ENCODE results near the gene DAZAP1.

Gene DAZAP1

DNA sequence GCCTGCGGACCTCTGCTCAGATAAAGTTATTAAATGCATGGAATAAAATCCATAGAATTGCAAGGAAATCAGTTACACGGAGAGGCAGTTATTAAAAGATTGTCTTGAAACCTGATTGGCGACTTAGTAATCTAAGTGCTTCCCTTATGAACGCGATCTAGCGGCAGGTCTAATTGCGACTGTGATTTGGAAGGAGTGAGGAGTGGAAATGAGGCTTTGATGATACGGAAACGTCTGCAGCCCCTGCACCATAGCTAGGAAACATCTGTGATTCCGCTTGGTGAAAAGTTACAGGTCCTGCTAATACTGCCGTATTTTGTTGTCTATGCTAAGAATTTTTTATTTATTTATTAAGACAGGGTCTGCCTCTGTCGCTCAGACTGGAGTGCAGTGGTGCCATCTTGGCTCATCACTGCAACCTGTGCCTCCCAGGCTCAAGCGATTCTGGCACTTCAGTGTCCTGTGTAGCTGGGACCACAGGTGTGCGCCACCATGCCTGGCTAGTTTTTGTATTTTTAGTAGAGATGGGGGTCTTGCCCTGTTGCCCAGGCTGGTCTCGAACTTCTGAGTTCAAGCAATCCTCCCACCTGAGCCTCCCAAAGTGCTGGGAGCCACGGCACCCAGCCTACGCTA, 22.8 kb upstream of the DAZAP1 start:
- Mint-ChIP-seq H3K36me3 (ENCODE audit: low read depth) (peaks cover 16% of the 10 kb centered on the region), H3K4me3 (peak overlapping the region; percentile 87), H3K9me3 (no peaks in the 10 kb centered on the region), H3K27me3 (peaks cover 5% of the 10 kb centered on the region), H3K27ac (peak overlapping the region; percentile 69), H3K4me1 (peaks cover 21% of the 10 kb centered on the region)
- no peak for DNase-seq
- no peak for ATAC-seq

DNA sequence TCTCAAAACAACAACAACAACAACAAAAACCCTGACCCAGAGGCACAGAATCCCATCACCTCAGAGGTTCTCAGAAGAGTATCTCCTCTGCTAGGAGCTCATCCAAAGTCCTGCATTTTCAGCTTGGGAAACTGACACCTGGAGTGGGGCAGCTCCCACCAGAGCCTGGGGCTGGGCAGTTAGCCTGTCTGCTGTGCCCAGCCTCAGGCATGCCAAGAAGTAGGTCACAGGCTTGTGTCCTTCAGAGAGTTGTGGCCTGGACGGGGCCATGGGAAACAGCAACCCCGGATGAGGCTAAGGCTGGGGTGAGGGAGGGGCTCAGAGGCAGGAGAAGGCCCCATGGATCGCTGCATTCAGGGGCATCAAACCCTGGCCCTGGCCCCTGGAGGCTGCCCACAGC, 21.6 kb upstream of the DAZAP1 start:
- H3K27ac Mint-ChIP-seq = no peak overlapping the region
- ATAC-seq (no peak), DNase-seq (no peak)
- peaks cover 21% of the 10 kb centered on the region for H3K4me1 Mint-ChIP-seq
- peak overlapping the region; percentile 87 for H3K4me3 Mint-ChIP-seq
- H3K9me3 Mint-ChIP-seq = no peaks in the 10 kb centered on the region
- peaks cover 5% of the 10 kb centered on the region for H3K27me3 Mint-ChIP-seq
- H3K36me3 Mint-ChIP-seq (ENCODE audit: low read depth) = peaks cover 17% of the 10 kb centered on the region

DNA sequence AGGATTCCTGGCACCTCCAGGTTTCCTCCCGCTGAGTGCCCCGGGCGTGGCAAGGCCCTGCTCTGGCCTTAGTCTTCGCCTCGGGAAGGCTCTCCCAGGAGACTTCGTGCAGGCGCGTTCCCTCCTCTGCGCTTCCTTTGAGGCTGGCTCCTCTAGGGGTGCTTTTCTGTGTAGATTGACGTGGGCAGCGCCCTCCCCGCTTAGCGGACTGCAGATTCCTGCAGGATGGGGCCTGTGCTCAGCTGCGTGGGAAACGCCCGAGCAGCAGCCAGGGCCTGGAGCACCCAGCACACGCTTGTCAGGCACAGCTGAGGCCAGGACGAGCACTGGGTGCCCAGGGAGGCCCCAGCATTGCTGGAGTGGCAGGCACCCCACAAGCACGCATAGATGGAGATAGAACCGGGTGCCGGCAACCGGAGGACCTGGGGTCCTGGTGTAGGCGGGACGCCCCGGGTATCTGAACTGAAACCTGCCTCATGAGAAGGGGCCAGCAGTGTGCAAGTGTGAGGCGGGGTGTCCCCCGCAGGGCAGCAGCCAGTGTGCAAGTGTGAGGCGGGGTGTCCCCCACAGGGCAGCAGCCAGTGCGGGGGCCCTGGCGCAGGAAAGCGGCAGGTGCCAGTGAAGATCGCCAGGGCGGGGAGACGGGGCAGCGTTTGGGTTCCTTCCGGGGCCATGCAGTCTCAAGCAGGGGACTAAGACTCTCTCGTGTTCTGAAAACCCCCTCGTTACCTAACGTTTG, 20.3 kb upstream of the DAZAP1 start:
- H3K9me3 Mint-ChIP-seq = no peaks in the 10 kb centered on the region
- no peak overlapping the region for H3K27ac Mint-ChIP-seq
- peaks cover 22% of the 10 kb centered on the region for H3K36me3 Mint-ChIP-seq (ENCODE audit: low read depth)
- H3K4me1 Mint-ChIP-seq = peaks cover 21% of the 10 kb centered on the region
- ATAC-seq (no peak), DNase-seq (no peak)
- H3K4me3 Mint-ChIP-seq = no peak overlapping the region
- H3K27me3 Mint-ChIP-seq = peaks cover 5% of the 10 kb centered on the region

DNA sequence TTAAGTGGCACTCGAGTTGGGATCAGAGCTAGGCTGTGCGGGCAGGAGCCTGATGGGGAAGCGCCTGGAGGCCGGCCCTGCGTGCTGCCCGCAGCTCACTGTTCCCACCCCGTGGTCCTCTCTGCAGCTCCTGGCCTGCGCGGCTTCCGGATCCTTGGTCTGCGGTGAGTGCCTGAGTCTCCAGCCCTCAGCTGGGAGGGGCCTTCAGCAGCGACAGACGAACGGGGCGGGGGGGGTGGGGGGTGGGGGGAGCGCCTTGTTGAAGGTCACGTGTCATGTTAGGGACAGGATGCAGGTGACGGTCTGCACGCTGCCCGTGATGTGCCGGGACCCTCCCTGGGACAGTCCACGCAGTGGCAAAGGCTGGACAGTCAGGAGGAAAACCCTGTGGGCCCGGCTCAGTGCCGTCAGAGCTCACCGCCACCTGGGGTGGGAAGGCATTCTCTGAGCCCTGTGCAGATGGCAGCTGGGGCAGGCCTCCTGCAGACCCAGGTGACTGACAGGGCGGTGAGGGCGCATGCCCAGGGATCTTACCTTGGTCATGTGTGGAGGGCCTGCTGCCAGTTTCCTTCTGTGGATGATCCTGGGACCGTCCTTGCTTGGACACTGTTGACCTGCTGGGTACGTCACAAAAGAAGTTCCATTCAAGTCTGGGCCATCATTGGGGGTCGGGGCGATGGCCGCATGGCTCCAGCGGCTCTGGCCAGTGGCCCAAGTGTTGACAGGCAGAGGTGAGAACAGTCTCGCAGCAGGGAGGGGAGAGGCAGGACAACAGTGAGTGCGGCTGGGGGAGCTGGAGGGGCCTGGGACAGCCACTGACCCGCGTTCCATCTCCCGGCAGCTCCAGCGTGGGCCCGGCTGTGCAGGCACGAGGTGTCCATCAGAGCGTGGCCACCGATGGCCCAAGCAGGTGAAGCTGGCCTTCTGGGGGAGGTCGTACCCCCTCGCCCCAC, 19.4 kb upstream of the DAZAP1 start:
- Mint-ChIP-seq H3K4me1 (peaks cover 19% of the 10 kb centered on the region), H3K27ac (no peak overlapping the region), H3K4me3 (no peak overlapping the region), H3K9me3 (no peaks in the 10 kb centered on the region), H3K36me3 (ENCODE audit: low read depth) (peaks cover 24% of the 10 kb centered on the region), H3K27me3 (peaks cover 4% of the 10 kb centered on the region)
- ATAC-seq (no peak), DNase-seq (no peak)

DNA sequence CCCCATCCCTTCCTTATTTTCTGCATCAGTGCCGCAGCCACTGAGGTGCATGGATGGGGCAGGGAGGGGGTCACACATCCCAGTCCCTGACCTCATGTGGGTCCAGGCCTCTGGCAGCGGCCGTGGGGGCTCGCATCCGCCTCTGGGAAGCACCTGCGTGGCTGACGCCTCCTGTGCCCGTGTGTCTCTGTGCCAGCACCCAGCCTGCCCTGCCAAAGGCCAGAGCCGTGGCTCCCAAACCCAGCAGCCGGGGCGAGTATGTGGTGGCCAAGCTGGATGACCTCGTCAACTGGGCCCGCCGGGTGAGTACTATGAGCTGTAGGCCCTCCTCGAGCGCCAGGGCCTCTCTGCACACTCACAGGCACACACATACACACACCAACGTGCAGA, 18.8 kb upstream of the DAZAP1 start:
- H3K4me1 Mint-ChIP-seq = peaks cover 12% of the 10 kb centered on the region
- no peaks in the 10 kb centered on the region for H3K9me3 Mint-ChIP-seq
- H3K27ac Mint-ChIP-seq = no peak overlapping the region
- H3K36me3 Mint-ChIP-seq (ENCODE audit: low read depth) = peaks cover 18% of the 10 kb centered on the region
- DNase-seq (no peak), ATAC-seq (no peak)
- H3K4me3 Mint-ChIP-seq = no peak overlapping the region
- H3K27me3 Mint-ChIP-seq = no peaks in the 10 kb centered on the region

DNA sequence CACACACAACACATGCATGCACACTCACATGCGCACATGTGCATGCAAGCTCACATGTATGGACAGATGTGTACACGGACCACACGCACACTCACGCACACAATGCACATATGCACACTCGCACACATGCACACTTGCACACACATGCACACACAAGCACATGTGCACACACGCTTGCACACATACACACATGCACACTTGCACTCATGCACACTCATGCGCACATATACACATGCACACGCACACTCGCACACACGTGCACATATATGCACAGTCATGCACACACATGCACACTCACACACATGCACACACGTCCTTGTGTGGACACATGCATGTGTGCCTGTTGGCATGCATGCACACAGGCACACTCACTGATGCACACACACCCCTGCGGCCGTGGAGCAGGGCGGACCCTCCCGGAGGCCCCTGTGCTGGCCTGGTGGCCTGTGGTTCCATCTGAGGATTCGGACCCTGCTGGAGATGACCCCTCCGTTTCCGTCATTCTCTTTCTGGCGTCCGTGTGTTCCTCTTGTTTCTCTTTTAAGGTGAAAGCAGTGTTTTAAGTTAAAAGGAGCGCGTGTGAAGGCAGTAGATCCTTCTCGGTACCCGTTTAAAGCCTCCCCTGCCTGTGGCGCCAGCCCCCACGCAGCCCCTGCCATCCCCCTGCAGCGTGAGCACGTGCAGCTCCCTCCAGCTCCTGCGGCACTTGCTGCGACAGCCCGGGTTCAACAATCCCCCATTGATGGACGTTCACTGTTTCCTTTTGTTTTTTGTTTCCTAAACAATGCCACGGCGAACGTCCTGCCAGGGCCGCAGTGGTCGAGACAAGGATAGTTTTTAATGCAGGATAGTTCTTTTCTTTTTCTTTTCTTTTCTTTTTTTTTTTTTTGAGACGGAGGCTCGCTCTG, 18.1 kb upstream of the DAZAP1 start:
- no peak overlapping the region for H3K4me3 Mint-ChIP-seq
- peaks cover 18% of the 10 kb centered on the region for H3K36me3 Mint-ChIP-seq (ENCODE audit: low read depth)
- no peaks in the 10 kb centered on the region for H3K9me3 Mint-ChIP-seq

DNA sequence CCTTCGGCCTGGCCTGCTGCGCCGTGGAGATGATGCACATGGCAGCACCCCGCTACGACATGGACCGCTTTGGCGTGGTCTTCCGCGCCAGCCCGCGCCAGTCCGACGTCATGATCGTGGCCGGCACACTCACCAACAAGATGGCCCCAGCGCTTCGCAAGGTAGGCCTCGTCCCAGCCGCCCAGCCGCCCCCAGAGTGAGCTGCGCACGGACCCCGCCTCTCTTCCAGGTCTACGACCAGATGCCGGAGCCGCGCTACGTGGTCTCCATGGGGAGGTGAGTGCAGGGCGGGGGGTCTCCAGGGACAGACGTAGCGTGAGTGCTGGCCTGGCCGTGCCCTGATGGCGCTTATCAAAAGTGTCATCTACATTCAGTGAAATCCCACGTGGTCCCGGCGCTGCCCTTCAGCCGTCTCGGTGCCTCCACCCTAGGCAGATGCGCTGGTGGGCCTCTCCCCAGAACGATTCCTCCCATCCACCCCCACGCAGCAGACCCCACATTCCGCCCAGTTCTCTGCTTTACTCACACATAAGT, 16.4 kb upstream of the DAZAP1 start:
- no peaks in the 10 kb centered on the region for H3K9me3 Mint-ChIP-seq
- H3K4me1 Mint-ChIP-seq = peaks cover 2% of the 10 kb centered on the region
- ATAC-seq (no peak), DNase-seq (no peak)
- no peak overlapping the region for H3K4me3 Mint-ChIP-seq
- no peak overlapping the region for H3K27ac Mint-ChIP-seq
- no peaks in the 10 kb centered on the region for H3K27me3 Mint-ChIP-seq
- peaks cover 18% of the 10 kb centered on the region for H3K36me3 Mint-ChIP-seq (ENCODE audit: low read depth)

More for the DNA sequence above, 18.1 kb upstream of the DAZAP1 start:
- DNase-seq (no peak), ATAC-seq (no peak)
- Mint-ChIP-seq H3K27ac (no peak overlapping the region), H3K4me1 (peaks cover 11% of the 10 kb centered on the region), H3K27me3 (no peaks in the 10 kb centered on the region)

DNA sequence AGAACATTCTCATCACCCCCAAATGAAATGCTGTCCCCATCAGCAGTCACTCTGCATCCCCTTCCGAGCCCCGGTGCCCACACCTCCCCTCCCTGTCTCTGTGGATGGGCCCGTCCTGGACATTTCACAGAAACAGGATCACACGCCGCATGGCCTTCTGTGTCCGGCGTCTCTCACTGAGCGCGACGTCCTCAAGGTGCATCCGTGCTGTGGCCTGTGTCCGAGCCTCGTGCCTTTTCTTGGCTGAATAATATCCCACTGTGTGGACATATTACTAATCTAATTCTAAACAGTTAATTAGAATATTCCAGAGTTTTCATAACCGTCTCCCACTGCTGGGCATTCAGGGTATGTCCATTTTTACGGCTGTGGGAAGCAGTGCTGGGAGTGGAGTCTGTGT, 15.0 kb upstream of the DAZAP1 start:
- Mint-ChIP-seq H3K36me3 (ENCODE audit: low read depth) (peaks cover 18% of the 10 kb centered on the region), H3K27ac (no peak overlapping the region), H3K9me3 (no peaks in the 10 kb centered on the region), H3K4me1 (peaks cover 5% of the 10 kb centered on the region), H3K27me3 (no peaks in the 10 kb centered on the region), H3K4me3 (no peak overlapping the region)
- ATAC-seq = no peak
- DNase-seq = no peak

DNA sequence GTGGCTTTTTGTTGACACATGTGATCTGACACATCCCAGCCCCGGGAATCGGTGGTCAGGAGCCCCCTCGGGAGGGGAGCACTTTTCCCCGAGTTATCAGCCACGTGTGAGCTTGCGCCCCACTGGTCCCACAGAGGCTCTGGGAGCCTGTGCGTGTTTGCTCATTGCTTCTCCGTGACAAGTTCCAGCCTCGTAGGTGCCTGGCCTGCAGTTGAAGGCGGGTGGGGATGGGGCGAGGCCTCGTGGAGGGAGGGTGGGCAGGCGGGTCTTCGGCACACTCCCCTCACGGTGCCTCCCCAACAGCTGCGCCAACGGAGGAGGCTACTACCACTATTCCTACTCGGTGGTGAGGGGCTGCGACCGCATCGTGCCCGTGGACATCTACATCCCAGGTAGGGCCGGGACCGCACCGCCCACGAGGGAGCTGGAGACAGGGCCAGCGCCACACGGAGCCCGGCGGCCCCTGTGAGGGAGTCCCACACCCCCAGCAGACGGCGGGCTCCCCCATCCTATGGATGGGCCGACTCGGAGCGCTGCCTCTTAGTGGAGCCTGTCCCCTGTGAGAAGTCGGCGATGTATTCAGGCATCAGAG, 14.4 kb upstream of the DAZAP1 start:
- H3K9me3 Mint-ChIP-seq = no peaks in the 10 kb centered on the region
- DNase-seq = no peak
- peaks cover 5% of the 10 kb centered on the region for H3K4me1 Mint-ChIP-seq
- no peak overlapping the region for H3K27ac Mint-ChIP-seq
- ATAC-seq = no peak
- H3K27me3 Mint-ChIP-seq = no peaks in the 10 kb centered on the region
- no peak overlapping the region for H3K4me3 Mint-ChIP-seq
- peaks cover 18% of the 10 kb centered on the region for H3K36me3 Mint-ChIP-seq (ENCODE audit: low read depth)

DNA sequence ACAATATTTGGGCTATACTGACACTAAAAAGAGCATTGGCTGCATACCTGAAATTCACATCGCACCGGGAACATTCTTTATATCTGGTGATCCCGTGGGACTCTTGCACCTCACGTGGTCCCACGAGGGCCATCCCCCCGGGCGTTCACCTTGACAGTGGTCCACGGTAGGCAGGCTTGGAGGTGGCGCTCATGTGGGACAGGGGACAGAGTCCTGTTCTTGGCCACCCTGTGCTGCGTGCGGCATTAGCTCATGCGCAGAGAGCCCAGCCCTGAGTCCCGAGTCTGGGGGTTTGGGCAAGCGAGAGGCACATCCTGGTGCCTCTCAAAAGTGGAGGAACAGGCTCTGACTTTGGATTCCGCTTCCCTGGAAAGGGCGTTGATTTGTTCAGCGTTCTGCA, 13.5 kb upstream of the DAZAP1 start:
- Mint-ChIP-seq H3K9me3 (no peaks in the 10 kb centered on the region), H3K4me3 (no peak overlapping the region), H3K4me1 (peaks cover 5% of the 10 kb centered on the region), H3K27me3 (no peaks in the 10 kb centered on the region), H3K27ac (no peak overlapping the region), H3K36me3 (ENCODE audit: low read depth) (peaks cover 16% of the 10 kb centered on the region)
- ATAC-seq (no peak), DNase-seq (no peak)

DNA sequence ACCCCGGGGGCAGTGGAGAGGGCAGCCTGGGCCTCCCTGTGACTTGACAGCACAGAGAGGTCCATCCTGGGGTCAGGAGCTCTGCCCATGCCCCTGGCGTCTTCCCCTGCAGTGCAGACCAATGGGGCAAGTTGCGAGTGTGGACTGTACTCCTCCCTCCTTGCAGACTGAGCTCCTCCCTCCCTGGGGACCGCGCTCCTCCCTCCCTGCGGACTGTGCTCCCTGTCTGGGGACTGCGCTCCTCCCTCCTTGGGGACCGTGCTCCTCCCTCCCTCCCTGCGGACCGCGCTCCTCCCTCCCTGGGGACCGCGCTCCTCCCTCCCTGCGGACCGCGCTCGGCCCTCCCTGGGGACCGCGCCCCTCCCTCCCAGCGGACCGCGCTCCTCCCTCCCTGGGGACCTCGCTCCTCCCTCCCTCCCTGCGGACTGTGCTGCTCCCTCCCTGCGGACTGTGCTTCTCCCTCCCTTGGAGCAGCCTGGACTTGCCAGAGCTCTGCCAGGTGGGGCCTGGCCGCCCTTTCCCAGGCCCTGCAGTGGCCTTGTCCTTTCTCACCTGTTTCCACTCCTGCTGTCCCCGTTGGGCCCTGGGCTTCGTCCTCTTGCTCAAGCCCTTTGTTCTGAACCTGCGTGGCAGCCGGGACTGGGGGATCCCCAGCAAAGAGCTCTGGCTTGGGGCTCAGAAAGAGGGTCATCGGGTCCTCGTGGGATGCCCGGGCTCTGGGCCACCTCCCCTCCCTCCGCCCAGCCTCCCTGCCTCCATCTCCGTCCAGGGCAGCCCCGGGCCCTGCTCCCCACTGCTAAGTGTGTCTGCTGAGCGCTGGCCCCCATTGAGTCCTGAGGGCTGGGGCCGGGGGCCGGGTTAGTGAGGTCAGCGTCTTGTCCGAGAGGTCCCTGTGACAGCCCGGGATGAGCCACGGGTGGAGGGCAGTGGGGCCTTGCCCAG, 12.9 kb upstream of the DAZAP1 start:
- Mint-ChIP-seq H3K4me3 (no peak overlapping the region), H3K4me1 (peaks cover 5% of the 10 kb centered on the region), H3K27ac (no peak overlapping the region), H3K9me3 (no peaks in the 10 kb centered on the region), H3K27me3 (no peaks in the 10 kb centered on the region), H3K36me3 (ENCODE audit: low read depth) (peaks cover 10% of the 10 kb centered on the region)
- DNase-seq = no peak
- no peak for ATAC-seq

DNA sequence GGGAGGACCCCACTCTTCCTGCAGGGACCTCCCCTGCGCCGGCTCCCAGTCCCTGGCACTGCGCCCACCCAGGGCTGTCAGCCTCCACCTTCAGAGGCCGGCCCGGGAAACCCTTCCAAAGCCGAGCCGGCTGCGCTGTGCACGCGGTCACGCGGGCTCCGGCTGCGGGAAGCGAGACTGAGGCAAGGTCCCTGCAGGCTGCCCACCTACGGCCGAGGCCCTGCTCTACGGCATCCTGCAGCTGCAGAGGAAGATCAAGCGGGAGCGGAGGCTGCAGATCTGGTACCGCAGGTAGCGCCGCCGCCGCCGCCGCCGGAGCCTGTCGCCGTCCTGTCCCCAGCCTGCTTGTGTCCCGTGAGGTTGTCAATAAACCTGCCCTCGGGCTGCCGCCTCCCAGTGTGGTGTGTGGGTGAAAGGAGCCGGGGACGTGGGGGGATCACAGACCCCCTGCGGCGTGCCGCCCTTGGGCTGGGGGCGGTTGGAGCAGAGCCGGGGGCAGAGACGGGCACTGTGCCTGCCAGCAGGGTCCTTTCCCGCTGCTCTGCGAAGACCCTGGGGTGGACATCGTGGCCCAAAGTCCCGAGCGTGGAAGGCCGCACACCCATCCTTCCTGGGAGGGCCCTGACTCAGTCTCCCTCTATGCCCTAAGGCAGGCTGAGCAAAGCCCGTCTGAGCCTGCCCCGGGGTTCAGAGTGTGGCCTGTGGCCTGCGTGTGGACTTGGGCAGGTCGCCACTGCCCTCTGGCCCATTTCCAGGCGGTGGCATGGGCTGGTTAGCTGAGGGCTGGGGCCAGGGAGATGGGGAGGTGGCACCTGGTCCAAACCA, 12.0 kb upstream of the DAZAP1 start:
- Mint-ChIP-seq H3K4me1 (peaks cover 5% of the 10 kb centered on the region), H3K9me3 (no peaks in the 10 kb centered on the region), H3K36me3 (ENCODE audit: low read depth) (peaks cover 8% of the 10 kb centered on the region), H3K4me3 (no peak overlapping the region), H3K27me3 (no peaks in the 10 kb centered on the region), H3K27ac (no peak overlapping the region)
- DNase-seq (no peak), ATAC-seq (no peak)

Data from activated naive CD8-positive, alpha-beta T cell treated with anti-CD3 and anti-CD28 coated beads, Interleukin-2, amount 50 U/mL, for 24 hours (primary cell).